K562 (cell line): ENCODE data around the gene UPP1. TPM values are rescaled to one million over a fixed set of nuclear protein-coding genes. Genes with fewer than 3 reads are reported as not detected.
A peak's percentile ranks its signal among the peaks of the same experiment; 100 is the strongest.

Experiments
- ATAC-seq: fragments of 200-7000 bp; cut with Tn5 transposase; 3 replicates; pipeline ENCODE4 v1.9.1; 2020; ENCODE audit warnings: moderate library complexity
- BruUV-seq: library from RNA; stranded (reverse); fragments of 400-500 nt; replicated peaks from 2 replicates; lab custom pipeline; 2021; lab: Mats Ljungman, UMichigan
- CTCF ChIA-PET: fragments of 300-600 bp; formaldehyde crosslinking; extraction: SDS; loops from one replicate; lab custom pipeline; 2021; ENCODE audit warnings: low intra/inter-chr PET ratio; lab: Yijun Ruan, JAX
- POLR2A ChIA-PET: fragments of 300-600, 350-650 bp; sonication (Branson Sonifier 250); formaldehyde crosslinking; extraction: SDS; loops from one replicate; lab custom pipeline; 2021; ENCODE audit warnings: antibody characterized with exemption, inconsistent platforms; lab: Yijun Ruan, JAX
- DNase-seq, 4 experiments: peaks; one replicate each; pipeline versions ENCODE4 v3.0.0 to v3.0.0-alpha.2; 2011 to 2018; ENCODE audit warnings: low spot score in 3 of 4, mixed read lengths in 3 of 4; ENCODE audit errors: extremely low read depth in 1 of 4
- FAIRE-seq: peaks from 2 replicates; lab custom pipeline; 2011; peaks lifted over from hg19 to GRCh38; lab: Jason Lieb, UNC
- H2AFZ ChIP-seq: 2 replicates; pipeline ENCODE4 v1.6.0; 2011; ENCODE audit warnings: low read depth, low read length, control low read depth, inconsistent platforms
- H3K27ac ChIP-seq: fragments of 200-600 bp; 3 replicates; pipeline ENCODE4 v1.8.0; 2011; ENCODE audit warnings: low read depth, mild to moderate bottlenecking, control low read depth, inconsistent platforms, low read length, moderate library complexity, mixed read lengths; ENCODE audit errors: extremely low read depth
- H3K27me3 ChIP-seq, 2 experiments: fragments of 300-600 bp in 1 of 2; 2 replicates in 1 of 2; 3 replicates in 1 of 2; pipeline versions ENCODE4 v1.6.0 to v1.8.0; 2011; ENCODE audit warnings: inconsistent platforms in 2 of 2, low read length in 2 of 2, mild to moderate bottlenecking in 1 of 2, mixed read lengths in 1 of 2, moderate library complexity in 1 of 2; ENCODE audit not compliant: control insufficient read depth in 2 of 2, insufficient read depth in 2 of 2
- H3K36me3 ChIP-seq: fragments of 300-600 bp; 3 replicates; pipeline ENCODE4 v1.8.0; 2011; ENCODE audit warnings: mild to moderate bottlenecking, low read length, inconsistent platforms; ENCODE audit not compliant: control insufficient read depth, insufficient read depth
- H3K4me1 ChIP-seq, 2 experiments: fragments of 200-600 bp in 1 of 2; replicated peaks in 1 of 2; 2 replicates in 1 of 2; 3 replicates in 1 of 2; pipeline versions ENCODE4 v1.5.1 to v1.8.0; 2011; ENCODE audit warnings: inconsistent platforms in 2 of 2, low read length in 2 of 2, mild to moderate bottlenecking in 1 of 2, mixed read lengths in 1 of 2, moderate library complexity in 1 of 2; ENCODE audit not compliant: control insufficient read depth in 2 of 2, insufficient read depth in 2 of 2
- H3K4me2 ChIP-seq: 2 replicates; pipeline ENCODE4 v1.6.1; 2011; ENCODE audit warnings: low read length, control low read depth, inconsistent platforms, mixed read lengths; ENCODE audit not compliant: insufficient read depth
- H3K4me3 ChIP-seq: fragments of 200-600 bp; sonication (generic), shearing (Covaris generic); 2 replicates; pipeline ENCODE4 v1.5.1; 2016; ENCODE audit warnings: control low read depth, inconsistent platforms
- H3K79me2 ChIP-seq: fragments of 200-600 bp; 3 replicates; pipeline ENCODE4 v1.8.0; 2011; ENCODE audit warnings: low read length, inconsistent platforms; ENCODE audit not compliant: control insufficient read depth, insufficient read depth
- H3K9ac ChIP-seq, 2 experiments: 2 replicates each; pipeline versions ENCODE4 v1.6.0 to v1.6.1; 2011; ENCODE audit warnings: low read depth in 2 of 2, low read length in 2 of 2, control low read depth in 1 of 2, inconsistent platforms in 1 of 2, mild to moderate bottlenecking in 1 of 2, mixed read lengths in 1 of 2; ENCODE audit not compliant: insufficient read depth in 1 of 2
- H3K9me1 ChIP-seq: one replicate; pipeline ENCODE4 v1.6.0; 2011; ENCODE audit warnings: inconsistent platforms, mild to moderate bottlenecking, low read length, moderate library complexity; ENCODE audit not compliant: control insufficient read depth, insufficient read depth
- H3K9me3 ChIP-seq: replicated peaks from 2 replicates; pipeline ENCODE4 v1.5.1; 2011; ENCODE audit warnings: low read depth, low read length, inconsistent platforms; ENCODE audit not compliant: control insufficient read depth, insufficient read depth
- H4K20me1 ChIP-seq: replicated peaks from 2 replicates; pipeline ENCODE4 v1.6.1; 2011; ENCODE audit warnings: low read length, inconsistent platforms, mixed read lengths; ENCODE audit not compliant: control insufficient read depth, insufficient read depth
- CREM ChIP-seq: IDR thresholded peaks from 2 replicates; pipeline ENCODE4 v1.6.1; 2014; ENCODE audit warnings: antibody characterized with exemption, low read depth
- DPF2 ChIP-seq: fragments of 450-650 bp; IDR thresholded peaks from 2 replicates; pipeline ENCODE4 v1.6.1; 2016
- FOSL1 ChIP-seq: fragments of 200-800 bp; sonication (Bioruptor generic); conservative IDR thresholded peaks from 2 replicates; pipeline ENCODE4 v1.6.1; 2016; ENCODE audit warnings: missing genetic modification characterization, missing compliant biosample characterization
- HNRNPLL ChIP-seq: fragments of 200-400 bp; formaldehyde crosslinking; IDR thresholded peaks from 2 replicates; pipeline ENCODE4 v1.6.1; 2017; ENCODE audit warnings: low read length, low read depth, mild to moderate bottlenecking; ENCODE audit not compliant: poor library complexity, severe bottlenecking
- MYBL2 ChIP-seq, 2 experiments: fragments of 450-650 bp in 1 of 2; sonication (generic) in 1 of 2; formaldehyde crosslinking in 1 of 2; IDR thresholded peaks; 2 replicates each; pipeline versions ENCODE4 v1.6.1 to v1.8.1; 2017 to 2022; ENCODE audit warnings: borderline replicate concordance in 1 of 2, inconsistent platforms in 1 of 2, low read depth in 1 of 2, mild to moderate bottlenecking in 1 of 2, missing genetic modification reagents in 1 of 2, moderate library complexity in 1 of 2
- NR2F6 ChIP-seq: fragments of 450-650 bp; formaldehyde crosslinking; IDR thresholded peaks from 2 replicates; pipeline ENCODE4 v1.4.0; 2020; ENCODE audit warnings: mild to moderate bottlenecking
- RBM34 ChIP-seq: fragments of 200-400 bp; formaldehyde crosslinking; IDR thresholded peaks from 2 replicates; pipeline ENCODE4 v1.6.1; 2018; ENCODE audit warnings: low read length, borderline replicate concordance; ENCODE audit not compliant: insufficient read depth
- RCOR1 ChIP-seq, 2 experiments: IDR thresholded peaks; 2 replicates each; pipeline ENCODE4 v1.6.1; 2012; ENCODE audit warnings: low read depth in 2 of 2, low read length in 2 of 2, borderline replicate concordance in 1 of 2, improper control_type of control experiment in 1 of 2
- TFE3 ChIP-seq: fragments of 450-650 bp; formaldehyde crosslinking; IDR thresholded peaks from 2 replicates; pipeline ENCODE4 v1.4.0; 2020; ENCODE audit warnings: mild to moderate bottlenecking, mixed read lengths
- WGBS: fragments of 100-300 bp; shearing (Covaris generic); methylation state at CpG from one replicate; pipeline ENCODE4 v1.1.6; 2016; ENCODE audit warnings: low coverage, mixed read lengths; ENCODE audit not compliant: insufficient coverage; ENCODE audit errors: missing lambda C conversion rate; 5-methylcytosine and 5-hydroxymethylcytosine counted together
- in situ Hi-C: fragments of 300-500 bp; cut with MboI; formaldehyde crosslinking; loops from 4 replicates; pipeline ENCODE4 v1.15.0; 2018; ENCODE audit warnings: inconsistent platforms, mixed read lengths
- intact Hi-C: fragments of 100-400 bp; cut with micrococcal nuclease; formaldehyde crosslinking; loops from 2 replicates; pipeline ENCODE4 v1.14.2; 2022
- polyA plus RNA-seq, 8 experiments: library from polyadenylated mRNA; depleted of rRNA in 4 of 8; stranded (reverse) in 5 of 8; unstranded in 3 of 8; fragments of >200 nt; fragmentation: Nextera tagmentation in 2 of 8; fragmentation: Illumina TruSeq in 1 of 8; extraction: Ambion mirVana in 2 of 8; extraction: Trizol in 1 of 8; gene quantifications; 2 replicates each; pipeline versions ENCODE4 v1.2.1 to v1.2.3, GENCODE V29; 2011 to 2014; ENCODE audit warnings: inconsistent platforms in 1 of 8, missing spikeins in 1 of 8
- total RNA-seq, 7 experiments: library from RNA; depleted of rRNA in 6 of 7; stranded (reverse); fragments of >200 nt in 6 of 7; fragmentation: Illumina TruSeq in 2 of 7; extraction: Trizol in 2 of 7; gene quantifications; 2 replicates each; pipeline versions ENCODE4 v1.2.1 to v1.2.3, GENCODE V29; 2011 to 2021; ENCODE audit warnings: low replicate concordance in 1 of 7

The UPP1 gene
- total and polyA plus RNA-seq, 9 of the 15 experiments (the other 6 are each of a cell fraction or from before 2014, with no cell fraction given) = 0.38 to 2.4 (median 0.61) TPM

DNA sequence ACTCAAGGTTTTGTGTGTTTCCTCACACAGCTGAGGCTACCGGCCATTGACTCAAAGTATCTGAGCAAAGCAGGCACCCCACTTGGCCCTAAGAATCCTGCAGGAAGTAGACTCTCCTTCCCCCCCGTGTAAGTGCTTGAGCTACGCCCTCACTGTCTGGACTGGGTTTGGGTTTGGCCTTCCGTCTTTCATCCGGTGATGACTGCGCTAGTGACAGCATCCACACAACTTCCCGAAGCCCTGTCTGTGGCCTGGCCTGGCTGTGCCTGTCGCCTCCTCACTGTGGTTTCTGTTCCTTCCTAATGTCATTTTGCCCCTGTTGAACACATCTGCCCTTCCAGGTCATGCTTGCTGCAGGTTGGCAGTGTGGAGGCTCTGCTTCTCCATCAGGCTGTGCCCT is 39.2 kb upstream of the UPP1 start (continued):
- no peak for TF ChIP-seq RCOR1 (IDR thresholded peaks at IDR 0.05; ENCODE audit: borderline replicate concordance in 1 of 2, low read depth in 2 of 2, low read length in 2 of 2)
- no peak for TF ChIP-seq RBM34
- TF ChIP-seq DPF2 = no peak
- TF ChIP-seq NR2F6 (CRISPR knock-in tag) = no peak
- no peak for TF ChIP-seq CREM

DNA sequence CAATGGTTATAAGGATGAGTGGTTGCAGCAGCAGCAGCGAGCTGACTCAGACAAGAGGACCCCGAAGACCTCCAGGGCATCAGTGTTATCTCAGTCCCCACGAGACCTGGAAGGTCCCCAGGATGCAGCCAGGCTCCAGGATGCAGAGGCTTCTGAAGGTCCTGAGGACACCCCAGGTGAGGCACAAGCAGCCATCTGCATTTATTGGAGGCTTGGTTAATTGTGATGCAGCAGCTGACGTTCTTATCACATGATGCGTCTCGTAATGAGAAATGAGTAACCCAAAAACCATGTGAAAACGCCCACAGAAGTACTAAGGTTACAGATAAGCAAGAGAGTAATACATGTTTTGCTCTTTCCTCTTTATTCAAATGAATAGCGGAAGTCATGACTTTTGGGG is 36.3 kb upstream of the UPP1 start:
- Histone ChIP-seq H3K27ac (no peak overlapping the region), H2AFZ (no peak overlapping the region), H3K36me3 (no peaks in the 10 kb centered on the region), H4K20me1 (no peaks in the 10 kb centered on the region), H3K9ac (no peak overlapping the region), H3K9me1 (no peaks in the 10 kb centered on the region), H3K4me2 (no peak overlapping the region), H3K9me3 (no peaks in the 10 kb centered on the region), H3K4me1 (no peaks in the 10 kb centered on the region), H3K4me3 (no peak overlapping the region), H3K79me2 (no peaks in the 10 kb centered on the region), H3K27me3 (peaks cover 8 to 14% of the 10 kb centered on the region in 2 experiments; a peak in 4 of 5 replicates)
- 0% methylated on average over 8 of the region's 8 CpGs for WGBS
- in situ Hi-C loops = no loop called here
- DNase-seq (no peak), FAIRE-seq (no peak), ATAC-seq (no peak)
- ChIA-PET POLR2A (no interaction called here), CTCF (no interaction called here)
- intact Hi-C loops = no loop called here
- TF ChIP-seq HNRNPLL = no peak
- TF ChIP-seq MYBL2 (IDR thresholded peaks at IDR 0.05; ENCODE audit: low read depth) = no peak
- no peak for TF ChIP-seq MYBL2 (CRISPR knock-in tag; IDR thresholded peaks at IDR 0.05; ENCODE audit: borderline replicate concordance)
- peak; percentile 74 for TF ChIP-seq FOSL1
- TF ChIP-seq TFE3 (CRISPR knock-in tag) = 0 out of 2 replicates have a peak, but pooled peaks have one; percentile 24
- BruUV-seq = no TSS peak
